ENCODE measurements around the gene HSH2D. TPM values are rescaled to one million over a fixed set of nuclear protein-coding genes. Genes with fewer than 3 reads are reported as not detected.
"Not testable (repeated sequence)": the region's sequence is repeated elsewhere in the genome, so short reads cannot be mapped to it uniquely, and the experiment has no call there.

The HSH2D gene
- total RNA-seq, 2 experiments from 2014 or later = 101 to 110 TPM

GRCh38 chr19:16111160-16111908 lies 32.2 kb upstream of the HSH2D start, which contains the start of gene RAB8A:
RAB8A (plus strand) TSS chr19:16111889; CDS start chr19:16111902, 13 bp downstream.
- ChIA-PET POLR2A (interaction anchor here (1.0 to 10.6 kb wide), 20 partner anchors 9 to 733 kb away, joined by 3 to 86 read pairs (median 5); partner anchors contain the start of genes FAM32A, HSH2D, KLF2 and TPM4), CTCF (interaction anchor here (0.7 to 3.1 kb wide), 26 partner anchors 8 to 274 kb away, joined by 3 to 18 read pairs (median 6); partner anchors contain the start of genes FAM32A, HSH2D and TPM4)
- Mint-ChIP-seq H3K27me3 (no peaks in the 10 kb centered on the region), H3K9me3 (no peaks in the 10 kb centered on the region), H3K27ac (peak within 1 kb of the TSS; percentile 96), H3K4me1 (peaks cover 42% of the 10 kb centered on the region), H3K4me3 (peak within 1 kb of the TSS; percentile 99), H3K36me3 (ENCODE audit: low read depth) (peaks cover 32% of the 10 kb centered on the region)
- peak; percentile 98 for DNase-seq

- H3K27ac Mint-ChIP-seq = peak overlapping the region; percentile 96
- POLR2A ChIA-PET = interaction anchor here (0.9 to 10.6 kb wide), 17 partner anchors 8 to 733 kb away, joined by 3 to 86 read pairs (median 6); partner anchors contain the start of genes FAM32A, HSH2D, KLF2 and TPM4
These were observed 31.4 kb upstream of the HSH2D start for GRCh38 chr19:16111909-16112752.

GRCh38 chr19:16112778-16113177 lies 30.7 kb upstream of the HSH2D start:
- Mint-ChIP-seq H3K9me3 (no peaks in the 10 kb centered on the region), H3K4me3 (peak overlapping the region; percentile 99), H3K36me3 (ENCODE audit: low read depth) (peaks cover 38% of the 10 kb centered on the region), H3K4me1 (peaks cover 56% of the 10 kb centered on the region), H3K27ac (peak overlapping the region; percentile 96), H3K27me3 (no peaks in the 10 kb centered on the region)
- ChIA-PET POLR2A (interaction anchor here (0.9 to 10.6 kb wide), 7 partner anchors 9 to 73 kb away, joined by 3 to 86 read pairs (median 12); partner anchors contain the start of genes FAM32A, HSH2D and TPM4), CTCF (interaction anchor here (0.7 to 1.5 kb wide), 7 partner anchors 17 to 72 kb away, joined by 3 to 5 read pairs (median 3); partner anchors contain the start of genes FAM32A, HSH2D and TPM4)
- no peak for DNase-seq

More at GRCh38 chr19:16111909-16112752, 31.4 kb upstream of the HSH2D start:
- Mint-ChIP-seq H3K9me3 (no peaks in the 10 kb centered on the region), H3K4me3 (peak overlapping the region; percentile 99), H3K4me1 (peaks cover 50% of the 10 kb centered on the region), H3K27me3 (no peaks in the 10 kb centered on the region), H3K36me3 (ENCODE audit: low read depth) (peaks cover 33% of the 10 kb centered on the region)
- CTCF ChIA-PET = interaction anchor here (1.1 to 3.1 kb wide), 11 partner anchors 13 to 73 kb away, joined by 3 to 18 read pairs (median 5); partner anchors contain the start of genes FAM32A, HSH2D and TPM4
- no peak for DNase-seq

GRCh38 chr19:16113727-16114126 lies 29.8 kb upstream of the HSH2D start:
- Mint-ChIP-seq H3K4me1 (peaks cover 66% of the 10 kb centered on the region), H3K27me3 (no peaks in the 10 kb centered on the region), H3K4me3 (peak overlapping the region; percentile 59), H3K9me3 (no peaks in the 10 kb centered on the region), H3K27ac (peak overlapping the region; percentile 72), H3K36me3 (ENCODE audit: low read depth) (peaks cover 47% of the 10 kb centered on the region)
- POLR2A ChIA-PET = interaction anchor here (1.4 to 10.6 kb wide), 5 partner anchors 10 to 43 kb away, joined by 6 to 86 read pairs (median 25); partner anchors contain the start of genes HSH2D and TPM4
- no peak for DNase-seq
- CTCF ChIA-PET = interaction anchor here (1.1 to 1.4 kb wide), 4 partner anchors 18 to 38 kb away, joined by 3 read pairs; partner anchors contain the start of genes HSH2D and TPM4

- peaks cover 61% of the 10 kb centered on the region for H3K36me3 Mint-ChIP-seq (ENCODE audit: low read depth)
- POLR2A ChIA-PET = interaction anchor here (0.9 to 3.4 kb wide), 9 partner anchors 18 to 79 kb away, joined by 3 to 21 read pairs (median 4); partner anchors contain the start of genes FAM32A, HSH2D and TPM4
- peak overlapping the region; percentile 41 for H3K27ac Mint-ChIP-seq
- H3K4me3 Mint-ChIP-seq = no peak overlapping the region
- no peaks in the 10 kb centered on the region for H3K9me3 Mint-ChIP-seq
- no peaks in the 10 kb centered on the region for H3K27me3 Mint-ChIP-seq
- no peak for DNase-seq
- H3K4me1 Mint-ChIP-seq = peaks cover 82% of the 10 kb centered on the region
- CTCF ChIA-PET = interaction anchor here (0.7 kb wide), 1 partner anchor 16 kb away, joined by 3 read pairs; no protein-coding TSS in a partner anchor
These were observed 28.0 kb upstream of the HSH2D start for GRCh38 chr19:16115301-16116039.

GRCh38 chr19:16116067-16116466 lies 27.4 kb upstream of the HSH2D start:
- H3K9me3 Mint-ChIP-seq = no peaks in the 10 kb centered on the region
- H3K27me3 Mint-ChIP-seq = no peaks in the 10 kb centered on the region
- peaks cover 82% of the 10 kb centered on the region for H3K4me1 Mint-ChIP-seq
- peak overlapping the region; percentile 41 for H3K27ac Mint-ChIP-seq
- POLR2A ChIA-PET = interaction anchor here (0.9 to 3.4 kb wide), 6 partner anchors 17 to 42 kb away, joined by 3 to 21 read pairs (median 4); partner anchors contain the start of gene TPM4
- no peak for DNase-seq
- no peak overlapping the region for H3K4me3 Mint-ChIP-seq
- H3K36me3 Mint-ChIP-seq (ENCODE audit: low read depth) = peaks cover 62% of the 10 kb centered on the region
- CTCF ChIA-PET = interaction anchor here (0.7 kb wide), 1 partner anchor 16 kb away, joined by 3 read pairs; no protein-coding TSS in a partner anchor

- Mint-ChIP-seq H3K9me3 (no peaks in the 10 kb centered on the region), H3K36me3 (ENCODE audit: low read depth) (peaks cover 70% of the 10 kb centered on the region), H3K4me3 (peak overlapping the region; percentile 33), H3K27ac (peak overlapping the region; percentile 99), H3K4me1 (peaks cover 81% of the 10 kb centered on the region), H3K27me3 (no peaks in the 10 kb centered on the region)
- peak; percentile 22 for DNase-seq
- POLR2A ChIA-PET = interaction anchor here (0.7 to 3.5 kb wide), 14 partner anchors 19 to 654 kb away, joined by 3 to 32 read pairs (median 4); partner anchors contain the start of genes FAM32A, HSH2D and TPM4
- CTCF ChIA-PET = interaction anchor here (0.5 to 2.7 kb wide), 13 partner anchors 8 to 76 kb away, joined by 3 to 10 read pairs (median 4); partner anchors contain the start of genes FAM32A and HSH2D
These were observed 25.9 kb upstream of the HSH2D start for GRCh38 chr19:16117594-16118033.

GRCh38 chr19:16118489-16119033 lies 24.9 kb upstream of the HSH2D start:
- DNase-seq = peak; percentile 57
- Mint-ChIP-seq H3K4me3 (peak overlapping the region; percentile 75), H3K4me1 (peaks cover 77% of the 10 kb centered on the region)

GRCh38 chr19:16119075-16119857 lies 24.2 kb upstream of the HSH2D start:
- POLR2A ChIA-PET = interaction anchor here (0.9 to 3.5 kb wide), 12 partner anchors 8 to 210 kb away, joined by 3 to 32 read pairs (median 6); partner anchors contain the start of genes FAM32A, HSH2D and RAB8A
- peaks cover 73% of the 10 kb centered on the region for H3K4me1 Mint-ChIP-seq
- H3K27me3 Mint-ChIP-seq, H3K9me3 Mint-ChIP-seq: not testable (repeated sequence)
- peak; percentile 64 for DNase-seq
- peak overlapping the region; percentile 75 for H3K4me3 Mint-ChIP-seq
- peak overlapping the region; percentile 99 for H3K27ac Mint-ChIP-seq
- CTCF ChIA-PET = interaction anchor here (0.6 to 2.7 kb wide), 7 partner anchors 8 to 79 kb away, joined by 3 to 10 read pairs (median 4); partner anchors contain the start of genes FAM32A and HSH2D
- peaks cover 72% of the 10 kb centered on the region for H3K36me3 Mint-ChIP-seq (ENCODE audit: low read depth)

More at GRCh38 chr19:16118489-16119033, 24.9 kb upstream of the HSH2D start:
- Mint-ChIP-seq H3K27ac (peak overlapping the region; percentile 99), H3K27me3 (no peaks in the 10 kb centered on the region), H3K9me3 (no peaks in the 10 kb centered on the region), H3K36me3 (ENCODE audit: low read depth) (peaks cover 71% of the 10 kb centered on the region)
- ChIA-PET CTCF (interaction anchor here (0.6 to 2.7 kb wide), 14 partner anchors 8 to 77 kb away, joined by 3 to 10 read pairs (median 3); partner anchors contain the start of genes FAM32A and HSH2D), POLR2A (interaction anchor here (0.7 to 3.5 kb wide), 16 partner anchors 8 to 256 kb away, joined by 3 to 32 read pairs (median 4); partner anchors contain the start of genes HSH2D, RAB8A and TPM4)

GRCh38 chr19:16121141-16121540 lies 22.3 kb upstream of the HSH2D start:
- Mint-ChIP-seq H3K9me3 (no peaks in the 10 kb centered on the region), H3K27me3 (no peaks in the 10 kb centered on the region), H3K27ac (peak overlapping the region; percentile 99), H3K4me1 (peaks cover 55% of the 10 kb centered on the region), H3K36me3 (ENCODE audit: low read depth) (peaks cover 69% of the 10 kb centered on the region), H3K4me3 (no peak overlapping the region)
- DNase-seq = no peak
- POLR2A ChIA-PET = interaction anchor here (1.3 to 2.9 kb wide), 5 partner anchors 10 to 51 kb away, joined by 3 to 16 read pairs (median 4); partner anchors contain the start of genes RAB8A and TPM4
- CTCF ChIA-PET = interaction anchor here (1.6 to 1.7 kb wide), 2 partner anchors 23 to 64 kb away, joined by 3 to 9 read pairs; partner anchors contain the start of genes FAM32A and HSH2D
